GM18909 (cell line): Measurements from ENCODE around the gene CRTC1.

ENCODE experiments used
- ATAC-seq: cut with Tn5 transposase; IDR thresholded peaks from one replicate; pipeline ENCODE4 v1.9.1; 2021; ENCODE audit warnings: mild to moderate bottlenecking; ENCODE audit not compliant: unreplicated experiment, poor library complexity

CRTC1 gene

DNA sequence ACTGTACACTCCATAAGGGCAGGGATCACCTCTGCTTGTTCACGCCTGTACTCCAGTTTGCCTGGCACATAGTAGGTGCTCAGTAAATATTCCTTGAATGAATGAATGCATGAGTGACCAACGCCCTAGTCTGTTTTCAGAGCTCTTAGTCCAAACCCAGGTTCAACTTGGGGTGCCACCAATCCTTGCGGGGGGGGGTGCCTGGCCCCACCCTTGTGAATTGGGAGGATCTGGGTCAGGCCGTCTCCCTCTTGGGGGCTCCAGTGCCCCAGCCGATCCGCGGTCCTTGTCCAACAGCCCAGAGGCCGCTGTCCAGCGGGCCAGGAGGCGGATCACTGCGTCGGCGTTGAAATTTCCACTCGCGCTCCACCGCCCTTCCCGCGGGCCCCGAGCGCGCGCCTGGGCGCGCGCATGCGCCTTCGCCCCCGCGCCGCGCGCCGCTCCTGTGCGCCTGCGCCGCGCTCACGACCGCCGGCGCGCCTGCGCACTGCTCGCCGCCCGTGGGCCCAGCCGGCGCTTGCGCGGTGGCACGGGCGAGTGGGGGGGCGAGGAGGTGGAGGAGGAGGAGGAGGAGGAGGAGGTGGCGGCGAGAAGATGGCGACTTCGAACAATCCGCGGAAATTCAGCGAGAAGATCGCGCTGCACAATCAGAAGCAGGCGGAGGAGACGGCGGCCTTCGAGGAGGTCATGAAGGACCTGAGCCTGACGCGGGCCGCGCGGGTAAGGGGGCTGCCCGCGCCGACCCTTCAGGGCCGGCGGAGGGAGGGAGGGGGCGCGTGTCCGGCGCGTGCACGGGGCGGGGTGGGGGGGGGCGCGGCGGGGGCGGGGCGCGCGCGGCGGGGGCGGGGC, at the start of gene CRTC1:
TSS of gene CRTC1 (plus strand) at position 572 of the 849 bp plus-strand sequence. CDS start at position 595, 23 bp downstream.
- ATAC-seq: peak; percentile 70

DNA sequence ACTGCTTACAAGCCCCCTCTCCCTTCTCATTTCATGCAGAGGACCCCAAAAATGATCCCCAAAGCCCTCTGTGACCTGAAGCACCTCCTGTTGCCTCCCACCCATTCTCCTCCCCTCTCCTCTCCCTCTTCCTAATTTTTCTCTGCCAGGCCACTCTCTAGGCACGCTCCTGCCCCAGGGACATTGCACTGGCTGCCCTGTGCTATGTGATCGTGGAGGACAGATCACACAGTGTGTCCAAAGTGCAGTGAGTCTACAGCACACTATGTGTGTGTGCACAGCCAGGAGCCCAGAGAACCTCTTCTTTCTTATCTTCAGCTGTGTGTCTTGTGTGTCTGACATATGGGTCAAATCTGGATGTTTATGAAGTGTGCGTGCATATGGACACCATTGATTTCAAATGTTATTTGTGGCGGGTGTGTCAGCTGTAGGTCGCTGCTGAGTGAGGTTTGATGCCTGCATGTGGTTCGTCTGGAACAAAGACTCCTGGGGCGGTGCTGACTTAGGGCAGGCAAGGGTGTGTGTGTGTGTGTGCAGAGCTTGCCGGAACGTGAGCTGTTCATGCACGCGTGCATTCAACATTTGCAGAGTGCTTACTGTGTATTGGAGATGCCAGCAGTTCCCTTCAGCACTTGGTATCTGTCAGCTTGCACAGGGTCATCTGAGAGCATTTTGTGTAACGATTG, 48.7 kb upstream of the CRTC1 start:
- no peak for ATAC-seq

DNA sequence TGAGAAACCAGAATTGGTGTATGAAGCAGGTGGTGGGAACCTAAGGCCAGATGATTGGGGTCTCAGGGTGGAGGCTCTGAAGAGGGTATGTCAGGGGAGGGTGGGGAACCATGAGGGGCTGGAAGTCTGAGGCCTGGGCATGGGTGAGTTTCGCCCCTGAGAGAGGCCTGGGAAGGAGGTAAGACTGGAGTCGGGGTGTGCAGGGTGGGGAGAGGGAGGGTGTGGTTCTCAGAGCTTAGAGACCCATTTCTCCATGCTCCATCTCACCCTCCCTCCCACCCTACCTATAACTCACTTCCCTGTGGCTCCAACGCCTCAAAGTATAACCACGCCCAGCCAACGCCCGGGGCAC, 47.7 kb upstream of the CRTC1 start:
- no peak for ATAC-seq

- peak; percentile 85 for ATAC-seq
Observed at GRCh38 chr19:18636183-18636968, 47.1 kb upstream of the CRTC1 start.

GRCh38 chr19:18636969-18637629, 46.4 kb upstream of the CRTC1 start, which contains the start of gene KLHL26:
KLHL26 (plus strand) TSS chr19:18637028; CDS start chr19:18637055, 27 bp downstream.
- ATAC-seq: no peak

GRCh38 chr19:18637673-18638630, 45.5 kb upstream of the CRTC1 start:
- ATAC-seq: no peak

- ATAC-seq: no peak
Observed at GRCh38 chr19:18639706-18640243, 43.7 kb upstream of the CRTC1 start.

DNA sequence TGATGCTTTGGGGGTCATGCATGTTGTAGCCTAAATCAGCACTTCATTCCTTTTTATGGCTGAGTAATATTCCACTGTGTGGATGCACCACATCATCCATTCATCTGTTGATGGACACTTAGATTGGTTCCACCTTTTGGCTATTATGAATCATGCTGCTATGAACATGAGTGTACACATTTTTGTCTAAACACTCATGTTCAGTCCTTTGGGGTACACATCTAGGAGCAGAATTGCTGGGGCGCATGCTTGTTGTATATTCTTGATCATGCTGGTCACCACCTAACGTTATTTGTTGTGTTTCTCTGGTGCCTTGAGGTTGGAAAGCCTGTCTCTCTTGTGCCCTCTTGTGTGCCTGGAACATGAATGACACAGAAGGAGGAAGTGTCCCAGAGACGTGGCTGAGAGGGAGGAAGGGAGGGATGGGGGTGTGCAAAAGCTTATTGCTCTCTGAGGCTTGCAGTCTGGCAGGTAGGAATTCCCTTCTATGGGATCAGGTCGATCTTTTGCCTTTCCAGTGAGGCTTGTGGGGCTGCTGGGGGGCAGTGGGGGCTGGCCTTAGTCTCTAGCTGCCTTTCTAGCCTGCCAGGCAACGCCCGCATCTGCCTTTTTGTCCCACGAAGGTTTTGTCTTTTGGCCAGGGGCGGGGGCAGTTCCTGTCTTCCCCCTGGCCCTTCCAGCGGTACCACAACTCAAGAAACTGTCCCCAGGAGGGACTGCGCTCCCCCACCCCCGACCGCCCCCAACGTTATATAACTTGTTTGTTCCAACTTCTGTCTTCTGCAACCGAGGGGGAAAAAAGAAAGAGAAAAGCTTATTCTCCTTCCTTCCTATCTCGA, 39.1 kb upstream of the CRTC1 start:
- ATAC-seq: no peak

DNA sequence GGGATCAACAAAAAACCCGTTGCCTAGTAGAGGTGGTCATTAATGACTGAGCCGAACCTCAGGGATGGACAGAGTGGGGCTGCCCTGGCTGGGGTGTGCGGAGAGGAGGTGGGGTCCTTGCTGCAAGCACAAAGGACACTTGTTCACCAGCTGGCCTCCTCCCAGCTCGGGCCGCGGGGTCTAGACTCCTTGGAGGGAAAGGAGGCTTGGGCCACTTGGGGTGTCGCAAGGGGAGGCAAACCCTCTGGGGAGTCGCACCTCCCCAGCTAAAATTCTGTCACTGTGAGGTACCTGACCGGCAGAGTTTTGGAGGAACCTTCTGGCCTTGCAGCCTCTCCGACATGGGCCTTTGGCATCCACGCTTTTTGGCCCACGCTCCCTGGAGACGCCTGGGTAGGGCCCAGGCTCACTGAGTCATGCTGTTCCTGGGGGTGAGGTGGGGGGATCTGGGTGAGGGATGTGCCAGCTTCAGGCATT, 38.4 kb upstream of the CRTC1 start:
- no peak for ATAC-seq

DNA sequence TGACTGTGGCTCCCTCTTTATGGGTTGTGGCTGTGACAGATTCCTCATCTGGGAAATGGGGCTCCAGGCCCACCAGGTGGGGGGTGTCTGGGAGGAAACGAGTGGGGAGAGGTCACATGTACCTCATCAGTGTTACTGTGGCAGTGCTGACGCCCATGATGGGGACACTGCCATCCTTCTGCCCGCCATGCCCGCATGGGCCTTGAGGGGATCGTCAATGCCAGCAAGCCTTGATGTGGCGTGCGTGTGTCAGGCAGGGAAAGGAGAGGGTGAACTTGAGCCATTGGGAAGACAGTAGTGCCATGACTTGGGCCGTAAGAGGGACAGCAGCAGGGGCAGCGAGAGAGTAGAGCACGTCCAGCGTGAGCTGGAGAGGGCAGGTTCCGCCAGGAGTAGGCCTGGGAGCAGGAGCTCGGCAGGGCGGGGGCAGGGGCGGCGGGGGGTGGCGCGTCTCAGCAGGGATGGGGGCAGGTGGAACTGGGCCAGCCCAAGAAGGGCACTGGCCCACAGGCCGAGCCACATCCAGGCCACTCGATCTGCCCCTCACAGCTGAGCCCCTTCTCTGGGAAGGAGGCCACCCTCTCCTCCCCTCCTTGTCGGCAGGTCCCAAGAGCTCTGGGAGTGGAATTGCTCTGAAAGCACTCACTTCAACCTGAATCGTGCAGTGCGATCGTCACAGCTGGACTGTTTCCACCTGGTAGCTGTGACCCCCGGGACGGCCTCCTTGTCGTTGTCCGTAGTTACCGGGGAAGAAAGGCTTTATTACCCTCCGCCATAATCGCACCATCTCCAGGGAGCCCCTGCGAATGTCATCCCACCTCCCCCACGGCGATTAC, 36.7 kb upstream of the CRTC1 start:
- no peak for ATAC-seq

DNA sequence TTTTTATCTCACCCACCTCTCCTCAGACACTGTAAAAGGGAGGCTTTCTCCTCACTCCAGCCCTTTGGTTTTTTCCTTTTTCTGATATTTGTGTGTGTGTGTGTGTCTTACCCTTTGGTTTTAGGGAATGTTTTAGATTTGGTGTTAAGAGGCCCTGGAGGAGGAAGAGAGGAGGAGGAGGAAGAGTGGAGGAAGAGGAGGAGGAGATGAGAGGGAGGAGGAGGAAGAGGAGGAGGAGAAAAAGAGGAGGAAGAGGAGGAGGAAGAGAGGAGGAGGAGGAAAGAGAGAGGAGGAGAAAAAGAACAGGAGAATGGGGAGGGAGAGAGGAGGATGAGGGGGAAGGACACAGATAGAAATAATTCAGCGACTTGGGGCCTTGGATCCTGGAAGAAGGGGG, 36.1 kb upstream of the CRTC1 start:
- no peak for ATAC-seq

- no peak for ATAC-seq
Observed at GRCh38 chr19:18647807-18648206, 35.7 kb upstream of the CRTC1 start.

GRCh38 chr19:18648973-18649315, 34.5 kb upstream of the CRTC1 start:
- ATAC-seq: no peak

- no peak for ATAC-seq
Observed at GRCh38 chr19:18649371-18650020, 34.0 kb upstream of the CRTC1 start.

DNA sequence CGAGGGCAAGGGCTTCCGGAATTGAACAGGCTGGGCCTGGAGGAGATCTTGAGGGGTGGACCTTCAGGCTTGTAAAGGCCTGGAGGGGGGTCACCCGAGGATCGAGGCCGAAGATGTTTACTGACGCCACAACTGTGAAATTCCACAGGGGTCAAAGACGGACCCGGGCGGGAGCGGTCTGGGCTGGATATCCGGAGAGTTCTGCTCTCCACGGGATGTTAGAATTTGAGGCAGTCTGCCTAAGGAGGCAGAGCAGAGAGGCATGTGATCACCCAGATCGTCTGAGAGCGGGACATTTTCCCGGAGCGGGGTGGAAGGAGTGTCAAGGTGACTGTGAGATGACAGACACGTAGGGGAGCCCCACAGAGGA, 33.5 kb upstream of the CRTC1 start:
- no peak for ATAC-seq

DNA sequence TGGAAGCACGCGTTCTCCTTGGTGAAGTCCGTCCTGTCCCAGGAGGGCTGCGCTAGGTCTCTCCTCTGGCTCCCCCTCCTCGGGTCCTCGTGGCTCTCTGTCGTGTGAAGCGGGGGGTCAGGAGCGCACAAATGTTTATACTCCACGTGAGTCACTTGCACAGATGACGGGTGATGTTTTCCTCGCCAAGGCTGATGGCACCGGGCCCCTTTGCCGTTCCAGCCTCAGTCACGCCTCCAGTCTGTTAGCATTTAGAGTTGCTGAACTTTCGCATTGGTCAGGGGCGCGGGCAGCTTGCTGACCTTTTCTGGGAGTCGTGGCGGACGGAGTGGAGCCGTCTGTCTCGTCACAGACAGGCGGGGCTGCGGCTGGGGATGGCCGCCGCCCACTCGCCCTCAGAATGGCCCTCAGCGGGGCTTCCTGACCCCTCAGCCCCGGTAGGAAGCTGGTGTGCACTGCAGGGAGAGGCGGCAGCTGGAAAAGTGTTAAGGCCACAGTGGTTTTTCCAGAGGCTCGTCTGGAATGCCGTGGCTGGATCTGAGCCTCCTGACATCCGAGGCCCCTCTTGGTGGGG, 32.9 kb upstream of the CRTC1 start:
- ATAC-seq: no peak
